Breast epithelium (tissue), 3 donors: ENCODE data around the gene CYP4F12.

Source experiments
- POLR2A ChIP-seq: fragments of 450-650 bp; IDR thresholded peaks from one replicate; pipeline ENCODE4 v1.6.1; 2016; ENCODE audit warnings: antibody characterized with exemption, mild to moderate bottlenecking, moderate library complexity
- TF ChIP-seq, protein P1 (sequence below), 3 donors: fragments of 450-650 bp; IDR thresholded peaks; one replicate each; pipeline ENCODE4 v1.5.1; 2016 to 2017; ENCODE audit warnings: antibody characterized with exemption in 3 of 3, mild to moderate bottlenecking in 3 of 3, moderate library complexity in 3 of 3

DNA sequence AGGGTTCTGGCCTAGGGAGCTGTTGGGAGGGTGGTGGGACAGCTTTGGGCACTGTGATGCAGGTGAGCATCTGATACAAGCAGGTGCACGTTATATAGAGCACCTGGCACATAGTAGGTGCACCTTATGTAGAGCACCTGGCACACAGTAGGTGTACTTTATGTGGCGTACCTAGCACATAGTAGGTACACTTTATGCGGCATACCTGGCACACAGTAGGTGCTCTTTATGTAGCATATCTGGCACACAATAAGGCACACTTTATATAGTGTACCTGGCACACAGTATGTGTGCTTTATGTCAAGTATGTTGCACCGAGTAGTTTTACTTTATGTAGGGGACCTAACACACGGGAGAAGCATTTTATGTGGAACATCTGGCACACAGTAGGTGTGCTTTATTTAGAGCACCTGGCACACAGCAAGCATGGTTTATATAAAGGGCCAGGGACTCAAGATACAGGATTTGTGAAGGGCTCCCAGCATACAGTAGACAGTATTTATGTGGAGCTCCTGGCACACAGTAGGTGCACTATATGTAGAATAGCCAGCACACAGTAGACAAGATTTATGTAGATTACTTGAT lies 1.6 kb upstream of the CYP4F12 start:
- TF ChIP-seq, protein P1, sequence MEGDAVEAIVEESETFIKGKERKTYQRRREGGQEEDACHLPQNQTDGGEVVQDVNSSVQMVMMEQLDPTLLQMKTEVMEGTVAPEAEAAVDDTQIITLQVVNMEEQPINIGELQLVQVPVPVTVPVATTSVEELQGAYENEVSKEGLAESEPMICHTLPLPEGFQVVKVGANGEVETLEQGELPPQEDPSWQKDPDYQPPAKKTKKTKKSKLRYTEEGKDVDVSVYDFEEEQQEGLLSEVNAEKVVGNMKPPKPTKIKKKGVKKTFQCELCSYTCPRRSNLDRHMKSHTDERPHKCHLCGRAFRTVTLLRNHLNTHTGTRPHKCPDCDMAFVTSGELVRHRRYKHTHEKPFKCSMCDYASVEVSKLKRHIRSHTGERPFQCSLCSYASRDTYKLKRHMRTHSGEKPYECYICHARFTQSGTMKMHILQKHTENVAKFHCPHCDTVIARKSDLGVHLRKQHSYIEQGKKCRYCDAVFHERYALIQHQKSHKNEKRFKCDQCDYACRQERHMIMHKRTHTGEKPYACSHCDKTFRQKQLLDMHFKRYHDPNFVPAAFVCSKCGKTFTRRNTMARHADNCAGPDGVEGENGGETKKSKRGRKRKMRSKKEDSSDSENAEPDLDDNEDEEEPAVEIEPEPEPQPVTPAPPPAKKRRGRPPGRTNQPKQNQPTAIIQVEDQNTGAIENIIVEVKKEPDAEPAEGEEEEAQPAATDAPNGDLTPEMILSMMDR (IDR thresholded peaks at IDR 0.05) = no peak
- TF ChIP-seq POLR2A = no peak
